GM23248 (cell line): Measurements from ENCODE around the gene CCL7. TPM values are rescaled to one million over a fixed set of nuclear protein-coding genes. Genes with fewer than 3 reads are reported as not detected.

Source experiments
- DNase-seq: peaks from one replicate; pipeline ENCODE4 v3.0.0-alpha.2; 2015
- H2AFZ ChIP-seq: fragments of 200-600 bp; sonication (generic); 2 replicates; pipeline ENCODE4 v1.6.1; 2016; ENCODE audit warnings: antibody characterized with exemption
- H3F3A ChIP-seq: fragments of 200-600 bp; sonication (generic); 2 replicates; pipeline ENCODE4 v1.6.1; 2016; ENCODE audit warnings: mild to moderate bottlenecking, antibody characterized with exemption, mixed run types; ENCODE audit not compliant: insufficient read depth
- H3K27ac ChIP-seq: fragments of 200-600 bp; sonication (generic); 2 replicates; pipeline ENCODE4 v1.5.1; 2016; ENCODE audit warnings: mild to moderate bottlenecking
- H3K27me3 ChIP-seq: fragments of 200-600 bp; sonication (generic); replicated peaks from 2 replicates; pipeline ENCODE4 v1.6.1; 2016; ENCODE audit warnings: mild to moderate bottlenecking; ENCODE audit not compliant: insufficient read depth
- H3K36me3 ChIP-seq: fragments of 200-600 bp; sonication (generic); 2 replicates; pipeline ENCODE4 v1.6.1; 2016; ENCODE audit warnings: low read depth, mild to moderate bottlenecking
- H3K4me1 ChIP-seq: fragments of 200-600 bp; sonication (generic); 2 replicates; pipeline ENCODE4 v1.6.1; 2016; ENCODE audit warnings: mild to moderate bottlenecking; ENCODE audit not compliant: insufficient read depth
- H3K4me2 ChIP-seq: fragments of 200-600 bp; sonication (generic); one replicate; pipeline ENCODE4 v1.6.1; 2016; ENCODE audit warnings: mild to moderate bottlenecking; ENCODE audit not compliant: unreplicated experiment
- H3K4me3 ChIP-seq: fragments of 200-600 bp; sonication (generic); 2 replicates; pipeline ENCODE4 v1.5.1; 2016; ENCODE audit warnings: mild to moderate bottlenecking
- H3K79me2 ChIP-seq: fragments of 200-600 bp; sonication (generic); 2 replicates; pipeline ENCODE4 v1.6.1; 2016; ENCODE audit warnings: mild to moderate bottlenecking; ENCODE audit not compliant: insufficient read depth
- H3K9ac ChIP-seq: fragments of 200-600 bp; sonication (generic); 2 replicates; pipeline ENCODE4 v1.6.1; 2016; ENCODE audit warnings: mild to moderate bottlenecking
- H3K9me2 ChIP-seq: fragments of 200-600 bp; sonication (generic); 2 replicates; pipeline ENCODE4 v1.6.1; 2016; ENCODE audit warnings: mixed run types, mild to moderate bottlenecking, moderate library complexity; ENCODE audit not compliant: insufficient read depth
- H3K9me3 ChIP-seq: fragments of 200-600 bp; sonication (generic); one replicate; pipeline ENCODE4 v1.6.1; 2017; ENCODE audit warnings: low read depth
- H4K20me1 ChIP-seq: fragments of 200-600 bp; sonication (generic); 2 replicates; pipeline ENCODE4 v1.6.0; 2016; ENCODE audit not compliant: insufficient read depth
- EZH2 ChIP-seq: fragments of 200-600 bp; sonication (generic); IDR thresholded peaks from 2 replicates; pipeline ENCODE4 v1.6.1; 2018; ENCODE audit warnings: antibody characterized with exemption, mild to moderate bottlenecking; ENCODE audit not compliant: insufficient read depth, poor library complexity, severe bottlenecking
- EZH2phosphoT487 ChIP-seq: fragments of 200-600 bp; sonication (generic); IDR thresholded peaks from 2 replicates; pipeline ENCODE4 v1.6.1; 2018; ENCODE audit warnings: antibody characterized with exemption, moderate library complexity, mild to moderate bottlenecking, low read depth; ENCODE audit not compliant: insufficient read depth
- whole genome bisulfite sequencing, 2 experiments: methylation state at CpG; one replicate each; pipeline ENCODE4 v1.1.6; 2015 to 2017; ENCODE audit warnings: low lambda C conversion rate in 2 of 2, low coverage in 1 of 2; ENCODE audit errors: missing lambda C conversion rate in 2 of 2; 5-methylcytosine and 5-hydroxymethylcytosine counted together
- in situ Hi-C: fragments of 300-500 bp; cut with MboI; formaldehyde crosslinking; loops from 2 replicates; pipeline ENCODE4 v1.15.0; 2020
- polyA plus RNA-seq: library from polyadenylated mRNA; unstranded; fragments of >200 nt; fragmentation: Nextera tagmentation; extraction: Ambion mirVana; gene quantifications from 2 replicates; pipeline ENCODE4 v1.2.1, GENCODE V29; 2016
- total RNA-seq: library from RNA; depleted of rRNA; stranded (reverse); fragments of >200 nt; shearing (Covaris generic); gene quantifications from 2 replicates; pipeline ENCODE4 v1.2.3, GENCODE V29; 2014

The CCL7 gene
- total and polyA plus RNA-seq, 2 experiments from 2014 or later = 2.4 to 4.9 TPM

- Histone ChIP-seq H2AFZ (peak within 1 kb of the TSS; percentile 75), H3K9me3 (no peaks in the 10 kb centered on the region), H3K9me2 (no peaks in the 10 kb centered on the region), H4K20me1 (no peaks in the 10 kb centered on the region), H3K27me3 (no peaks in the 10 kb centered on the region), H3K36me3 (no peaks in the 10 kb centered on the region), H3K4me1 (peaks cover 67% of the 10 kb centered on the region), H3K4me3 (peak within 1 kb of the TSS; percentile 78), H3F3A (peaks cover 86% of the 10 kb centered on the region), H3K79me2 (no peaks in the 10 kb centered on the region), H3K27ac (peak within 1 kb of the TSS; percentile 95), H3K9ac (peak within 1 kb of the TSS; percentile 65), H3K4me2 (peak within 1 kb of the TSS; percentile 77)
- peak; percentile 78 for DNase-seq
- in situ Hi-C loops = no loop called here
- WGBS, 2 experiments = 0 to 3% methylated on average over 11 of the region's 11 CpGs
- TF ChIP-seq EZH2 = no peak
- TF ChIP-seq EZH2phosphoT487 = no peak
Measured at GRCh38 chr17:34254651-34255380, 15.2 kb upstream of the CCL7 start, which contains the start of gene CCL2. TSS of gene CCL2 (plus strand) at chr17:34255285. CDS start at chr17:34255350, 65 bp downstream.

GRCh38 chr17:34255381-34255732 lies 14.7 kb upstream of the CCL7 start:
- Histone ChIP-seq H2AFZ (peak overlapping the region; percentile 75), H3F3A (peaks cover 86% of the 10 kb centered on the region), H3K4me2 (peak overlapping the region; percentile 77), H3K9me2 (no peaks in the 10 kb centered on the region), H3K9ac (peak overlapping the region; percentile 65), H3K9me3 (no peaks in the 10 kb centered on the region), H3K79me2 (no peaks in the 10 kb centered on the region), H3K27ac (peak overlapping the region; percentile 95), H3K36me3 (no peaks in the 10 kb centered on the region), H4K20me1 (no peaks in the 10 kb centered on the region), H3K27me3 (no peaks in the 10 kb centered on the region), H3K4me3 (peak overlapping the region; percentile 78), H3K4me1 (peaks cover 62% of the 10 kb centered on the region)
- 20 to 24% methylated on average over 5 of the region's 5 CpGs for WGBS, 2 experiments
- in situ Hi-C loops = no loop called here
- TF ChIP-seq EZH2 (no peak), EZH2phosphoT487 (no peak)
- DNase-seq = peak; percentile 67

GRCh38 chr17:34255841-34256240 lies 14.2 kb upstream of the CCL7 start:
- no peaks in the 10 kb centered on the region for H3K27me3 ChIP-seq
- peak overlapping the region; percentile 78 for H3K4me3 ChIP-seq
- H3K4me2 ChIP-seq = peak overlapping the region; percentile 77
- no peak for DNase-seq
- H4K20me1 ChIP-seq = no peaks in the 10 kb centered on the region
- WGBS, 2 experiments = 90 to 100% methylated on average over 1 of the region's 1 CpG
- TF ChIP-seq EZH2 (no peak), EZH2phosphoT487 (no peak)
- H3K9ac ChIP-seq = peak overlapping the region; percentile 65
- H3F3A ChIP-seq = peaks cover 82% of the 10 kb centered on the region
- peaks cover 57% of the 10 kb centered on the region for H3K4me1 ChIP-seq
- in situ Hi-C loops = no loop called here
- no peak overlapping the region for H2AFZ ChIP-seq
- H3K36me3 ChIP-seq = no peaks in the 10 kb centered on the region
- H3K9me3 ChIP-seq = no peaks in the 10 kb centered on the region
- H3K27ac ChIP-seq = peak overlapping the region; percentile 95
- no peaks in the 10 kb centered on the region for H3K9me2 ChIP-seq
- no peaks in the 10 kb centered on the region for H3K79me2 ChIP-seq

- peaks cover 67% of the 10 kb centered on the region for H3F3A ChIP-seq
- no peak for DNase-seq
- H3K36me3 ChIP-seq = no peaks in the 10 kb centered on the region
- H3K27me3 ChIP-seq = no peaks in the 10 kb centered on the region
- no peaks in the 10 kb centered on the region for H3K9me2 ChIP-seq
- in situ Hi-C loops = no loop called here
- 92 to 93% methylated on average over 5 of the region's 5 CpGs for WGBS, 2 experiments
- no peak overlapping the region for H2AFZ ChIP-seq
- no peak overlapping the region for H3K4me2 ChIP-seq
- no peaks in the 10 kb centered on the region for H3K79me2 ChIP-seq
- peaks cover 43% of the 10 kb centered on the region for H3K4me1 ChIP-seq
- TF ChIP-seq EZH2phosphoT487 (no peak), EZH2 (no peak)
- H3K27ac ChIP-seq = no peak overlapping the region
- H4K20me1 ChIP-seq = no peaks in the 10 kb centered on the region
- H3K9me3 ChIP-seq = no peaks in the 10 kb centered on the region
- H3K4me3 ChIP-seq = no peak overlapping the region
- no peak overlapping the region for H3K9ac ChIP-seq
Measured at GRCh38 chr17:34257299-34257985, 12.6 kb upstream of the CCL7 start.
